HepG2 (cell line): ENCODE measurements around the gene FAM120AOS. TPM values are rescaled to one million over a fixed set of nuclear protein-coding genes. Genes with fewer than 3 reads are reported as not detected.
A peak's percentile ranks its signal among the peaks of the same experiment; 100 is the strongest.

Source experiments
- ATAC-seq: fragments of 200-7000 bp; cut with Tn5 transposase; 3 replicates; pipeline ENCODE4 v1.9.1; 2020; ENCODE audit warnings: mild to moderate bottlenecking, moderate library complexity
- BruUV-seq: library from RNA; stranded (reverse); fragments of 400-500 nt; replicated peaks from 2 replicates; lab custom pipeline; 2021; lab: Mats Ljungman, UMichigan
- CTCF ChIA-PET: fragments of 300-600 bp; formaldehyde crosslinking; extraction: SDS; loops from one replicate; lab custom pipeline; 2021; ENCODE audit warnings: low total read pairs, inconsistent platforms, low intra/inter-chr PET ratio; lab: Yijun Ruan, JAX
- POLR2A ChIA-PET: fragments of 350-600 bp; sonication (Branson Sonifier 250); formaldehyde crosslinking; loops from one replicate; lab custom pipeline; 2020; ENCODE audit warnings: antibody characterized with exemption, inconsistent platforms; lab: Yijun Ruan, JAX
- DNase-seq: peaks from one replicate; pipeline ENCODE4 v3.0.0-alpha.2; 2015; ENCODE audit warnings: low spot score
- FAIRE-seq: peaks from 3 replicates; lab custom pipeline; 2011; peaks lifted over from hg19 to GRCh38; lab: Jason Lieb, UNC
- H2AFZ ChIP-seq: one replicate; pipeline ENCODE4 v1.6.1; 2011; ENCODE audit warnings: low read length, inconsistent platforms
- H3K27ac ChIP-seq: fragments of 300-600 bp; 3 replicates; pipeline ENCODE4 v1.8.0; 2011; ENCODE audit warnings: mixed run types, mild to moderate bottlenecking, mixed read lengths, low read length, inconsistent platforms; ENCODE audit not compliant: insufficient read depth; ENCODE audit errors: extremely low read length
- H3K27me3 ChIP-seq, 2 experiments: fragments of 200-600 bp in 1 of 2; 2 replicates in 1 of 2; 3 replicates in 1 of 2; pipeline versions ENCODE4 v1.6.0 to v1.8.0; 2011; ENCODE audit warnings: low read length in 2 of 2, mild to moderate bottlenecking in 2 of 2, moderate library complexity in 2 of 2, inconsistent platforms in 1 of 2; ENCODE audit not compliant: insufficient read depth in 2 of 2, control insufficient read depth in 1 of 2
- H3K36me3 ChIP-seq, 2 experiments: fragments of 200-600 bp in 1 of 2; replicated peaks in 1 of 2; 2 replicates in 1 of 2; 3 replicates in 1 of 2; pipeline versions ENCODE4 v1.5.1 to v1.8.0; 2011; ENCODE audit warnings: low read length in 2 of 2, inconsistent platforms in 1 of 2; ENCODE audit not compliant: insufficient read depth in 2 of 2, control insufficient read depth in 1 of 2
- H3K4me1 ChIP-seq: 2 replicates; pipeline ENCODE4 v1.5.1; 2012; ENCODE audit warnings: low read length, inconsistent platforms; ENCODE audit not compliant: insufficient read depth
- H3K4me2 ChIP-seq: 2 replicates; pipeline ENCODE4 v1.6.0; 2011; ENCODE audit warnings: low read depth, low read length, inconsistent platforms
- H3K4me3 ChIP-seq, 3 experiments: fragments of 200-600 bp in 1 of 3; sonication (generic), shearing (Covaris generic) in 1 of 3; replicated peaks in 1 of 3; 2 replicates each; pipeline ENCODE4 v1.5.1; 2011 to 2016; ENCODE audit warnings: low read length in 3 of 3, inconsistent platforms in 2 of 3, low read depth in 2 of 3, mild to moderate bottlenecking in 2 of 3, control low read depth in 1 of 3, mixed read lengths in 1 of 3; ENCODE audit not compliant: insufficient read depth in 1 of 3
- H3K79me2 ChIP-seq: one replicate; pipeline ENCODE4 v1.6.1; 2011; ENCODE audit warnings: low read length, inconsistent platforms; ENCODE audit not compliant: insufficient read depth
- H3K9ac ChIP-seq: 2 replicates; pipeline ENCODE4 v1.6.0; 2011; ENCODE audit warnings: mild to moderate bottlenecking, low read depth, low read length, inconsistent platforms; ENCODE audit not compliant: insufficient read depth
- H3K9me3 ChIP-seq: 2 replicates; pipeline ENCODE4 v1.5.1; 2012; ENCODE audit warnings: mild to moderate bottlenecking, low read length
- H4K20me1 ChIP-seq: 2 replicates; pipeline ENCODE4 v1.6.0; 2011; ENCODE audit warnings: inconsistent platforms, mild to moderate bottlenecking, low read length, moderate library complexity; ENCODE audit not compliant: insufficient read depth
- BRCA1 ChIP-seq: sonication (generic); formaldehyde crosslinking; IDR thresholded peaks from 2 replicates; pipeline ENCODE4 v1.4.0; 2020; ENCODE audit warnings: missing genetic modification reagents
- ELF4 ChIP-seq: sonication (generic); formaldehyde crosslinking; IDR thresholded peaks from 2 replicates; pipeline ENCODE4 v1.5.0; 2020; ENCODE audit warnings: missing genetic modification reagents, mild to moderate bottlenecking, moderate library complexity, borderline replicate concordance
- FOXO1 ChIP-seq: sonication (generic); formaldehyde crosslinking; IDR thresholded peaks from 2 replicates; pipeline ENCODE4 v1.4.0; 2020; ENCODE audit warnings: missing genetic modification reagents
- LBX2 ChIP-seq: sonication (generic); formaldehyde crosslinking; IDR thresholded peaks from 2 replicates; pipeline ENCODE4 v1.5.0; 2020; ENCODE audit warnings: missing genetic modification reagents, mild to moderate bottlenecking, borderline replicate concordance
- MBNL3 ChIP-seq: fragments of 250-450 bp; sonication (Bioruptor Pico); conservative IDR thresholded peaks from 2 replicates; pipeline ENCODE4 v1.8.0; 2022; ENCODE audit warnings: mild to moderate bottlenecking, inconsistent platforms
- SKIL ChIP-seq: sonication (generic); formaldehyde crosslinking; IDR thresholded peaks from 2 replicates; pipeline ENCODE4 v1.8.0; 2022; ENCODE audit warnings: missing genetic modification reagents, mild to moderate bottlenecking, moderate library complexity, borderline replicate concordance
- ZNF318 ChIP-seq: sonication (generic); formaldehyde crosslinking; IDR thresholded peaks from 2 replicates; pipeline ENCODE4 v1.4.0; 2020; ENCODE audit warnings: mild to moderate bottlenecking, missing genetic modification reagents
- ZNF382 ChIP-seq: sonication (generic); formaldehyde crosslinking; IDR thresholded peaks from 2 replicates; pipeline ENCODE4 v1.5.0; 2020; ENCODE audit warnings: missing genetic modification reagents, mild to moderate bottlenecking, borderline replicate concordance
- WGBS: methylation state at CpG from one replicate; pipeline ENCODE4 v1.1.6; 2017; ENCODE audit warnings: low lambda C conversion rate; 5-methylcytosine and 5-hydroxymethylcytosine counted together
- in situ Hi-C: cut with HindIII; loops from 2 replicates; pipeline ENCODE4 v1.10.0; 2017; ENCODE audit warnings: low pct_unique_long_range_greater_than_20kb; ENCODE audit not compliant: extremely low pct_ligation_motif_present
- intact Hi-C: fragments of 100-400 bp; cut with micrococcal nuclease; formaldehyde crosslinking; loops from one replicate; pipeline ENCODE4 v1.10.0; 2022; ENCODE audit not compliant: unreplicated experiment
- polyA plus RNA-seq, 8 experiments: library from polyadenylated mRNA; depleted of rRNA in 3 of 8; stranded (reverse) in 7 of 8; unstranded in 1 of 8; fragments of >200 nt; fragmentation: Illumina TruSeq in 4 of 8; extraction: Trizol in 4 of 8; gene quantifications; 2 replicates each; pipeline versions ENCODE4 v1.2.1 to v1.2.3, GENCODE V29; 2011 to 2016; ENCODE audit warnings: low read depth in 4 of 8, missing spikeins in 1 of 8, mixed read lengths in 1 of 8; ENCODE audit not compliant: insufficient read depth in 1 of 8
- total RNA-seq, 5 experiments: library from RNA; depleted of rRNA; stranded (reverse); fragments of >200 nt; fragmentation: Illumina TruSeq; extraction: Trizol; gene quantifications; 2 replicates each; pipeline ENCODE4 v1.2.3, GENCODE V29; 2016; ENCODE audit warnings: low read depth in 1 of 5

Gene FAM120AOS
- total and polyA plus RNA-seq, 2 of the 13 experiments (the other 11 are each of a cell fraction or from before 2014, with no cell fraction given): 28.2 to 34.6 TPM

GRCh38 chr9:93470391-93470790 lies 17.0 kb upstream of the FAM120AOS start:
- H3K9ac ChIP-seq: no peak overlapping the region
- in situ Hi-C loops: no loop called here
- no peaks in the 10 kb centered on the region for H3K27me3 ChIP-seq
- 90% methylated on average over 5 of the region's 5 CpGs for WGBS
- POLR2A ChIA-PET: no interaction called here
- H3K27ac ChIP-seq: no peak overlapping the region
- intact Hi-C loops: no loop called here
- FAIRE-seq: no peak
- DNase-seq: no peak
- H3K36me3 ChIP-seq: peaks cover 2 to 12% of the 10 kb centered on the region in 2 experiments
- peaks cover 77% of the 10 kb centered on the region for H3K79me2 ChIP-seq
- no peaks in the 10 kb centered on the region for H3K9me3 ChIP-seq
- no peak for ATAC-seq
- H4K20me1 ChIP-seq: peaks cover 16% of the 10 kb centered on the region
- no peak overlapping the region for H2AFZ ChIP-seq
- no peak overlapping the region for H3K4me3 ChIP-seq
- H3K4me2 ChIP-seq: peak overlapping the region; percentile 5; the same call in 1 of the 2 replicates
- CTCF ChIA-PET: no interaction called here
- no TSS peak for BruUV-seq
- H3K4me1 ChIP-seq: peaks cover 60% of the 10 kb centered on the region
- TF ChIP-seq BRCA1 (no peak), FOXO1 (CRISPR knock-in tag) (no peak), ZNF318 (CRISPR knock-in tag) (no peak), ZNF382 (no peak), ELF4 (CRISPR knock-in tag) (no peak), MBNL3 (CRISPR knock-in tag) (no peak), SKIL (no peak), LBX2 (CRISPR knock-in tag) (no peak)
